GM12864 (cell line): ENCODE results near the gene PTGES3L.
"Not testable (repeated sequence)": the region's sequence is repeated elsewhere in the genome, so short reads cannot be mapped to it uniquely, and the experiment has no call there.

Experiments used
- DNase-seq: peaks from one replicate; pipeline ENCODE4 v3.0.0-alpha.2; 2011; ENCODE audit warnings: low read depth
- H3K4me3 ChIP-seq: 2 replicates; pipeline ENCODE4 v1.5.1; 2011; ENCODE audit warnings: mild to moderate bottlenecking, low read depth, low read length, control low read depth
- TF ChIP-seq, protein P1 (sequence below): IDR thresholded peaks from 2 replicates; pipeline ENCODE4 v1.5.1; 2011; ENCODE audit warnings: low read depth, mild to moderate bottlenecking, moderate library complexity, low read length, control low read depth, inconsistent platforms; ENCODE audit errors: missing control alignments

PTGES3L gene

DNA sequence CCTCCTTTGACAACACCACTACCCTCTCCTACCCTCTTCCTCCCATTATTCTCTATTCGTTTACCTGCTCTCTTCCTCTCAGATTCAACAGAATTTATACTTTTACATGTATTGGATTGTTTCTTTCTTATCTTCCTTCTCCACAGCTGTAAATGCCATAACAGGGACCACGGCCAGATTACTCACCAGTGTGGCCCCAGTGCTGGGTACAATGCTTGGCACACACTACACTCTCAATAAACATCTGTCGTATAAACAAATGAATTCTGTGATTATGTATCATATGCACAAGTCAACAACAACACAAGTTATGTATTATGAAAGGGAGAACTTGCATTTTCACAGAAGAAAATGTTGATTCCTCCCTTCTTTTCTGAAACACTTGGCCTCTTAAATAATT lies 35.7 kb downstream of the PTGES3L start:
- H3K4me3 ChIP-seq = no peak overlapping the region
- DNase-seq = no peak
- TF ChIP-seq, protein P1, sequence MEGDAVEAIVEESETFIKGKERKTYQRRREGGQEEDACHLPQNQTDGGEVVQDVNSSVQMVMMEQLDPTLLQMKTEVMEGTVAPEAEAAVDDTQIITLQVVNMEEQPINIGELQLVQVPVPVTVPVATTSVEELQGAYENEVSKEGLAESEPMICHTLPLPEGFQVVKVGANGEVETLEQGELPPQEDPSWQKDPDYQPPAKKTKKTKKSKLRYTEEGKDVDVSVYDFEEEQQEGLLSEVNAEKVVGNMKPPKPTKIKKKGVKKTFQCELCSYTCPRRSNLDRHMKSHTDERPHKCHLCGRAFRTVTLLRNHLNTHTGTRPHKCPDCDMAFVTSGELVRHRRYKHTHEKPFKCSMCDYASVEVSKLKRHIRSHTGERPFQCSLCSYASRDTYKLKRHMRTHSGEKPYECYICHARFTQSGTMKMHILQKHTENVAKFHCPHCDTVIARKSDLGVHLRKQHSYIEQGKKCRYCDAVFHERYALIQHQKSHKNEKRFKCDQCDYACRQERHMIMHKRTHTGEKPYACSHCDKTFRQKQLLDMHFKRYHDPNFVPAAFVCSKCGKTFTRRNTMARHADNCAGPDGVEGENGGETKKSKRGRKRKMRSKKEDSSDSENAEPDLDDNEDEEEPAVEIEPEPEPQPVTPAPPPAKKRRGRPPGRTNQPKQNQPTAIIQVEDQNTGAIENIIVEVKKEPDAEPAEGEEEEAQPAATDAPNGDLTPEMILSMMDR = no peak

DNA sequence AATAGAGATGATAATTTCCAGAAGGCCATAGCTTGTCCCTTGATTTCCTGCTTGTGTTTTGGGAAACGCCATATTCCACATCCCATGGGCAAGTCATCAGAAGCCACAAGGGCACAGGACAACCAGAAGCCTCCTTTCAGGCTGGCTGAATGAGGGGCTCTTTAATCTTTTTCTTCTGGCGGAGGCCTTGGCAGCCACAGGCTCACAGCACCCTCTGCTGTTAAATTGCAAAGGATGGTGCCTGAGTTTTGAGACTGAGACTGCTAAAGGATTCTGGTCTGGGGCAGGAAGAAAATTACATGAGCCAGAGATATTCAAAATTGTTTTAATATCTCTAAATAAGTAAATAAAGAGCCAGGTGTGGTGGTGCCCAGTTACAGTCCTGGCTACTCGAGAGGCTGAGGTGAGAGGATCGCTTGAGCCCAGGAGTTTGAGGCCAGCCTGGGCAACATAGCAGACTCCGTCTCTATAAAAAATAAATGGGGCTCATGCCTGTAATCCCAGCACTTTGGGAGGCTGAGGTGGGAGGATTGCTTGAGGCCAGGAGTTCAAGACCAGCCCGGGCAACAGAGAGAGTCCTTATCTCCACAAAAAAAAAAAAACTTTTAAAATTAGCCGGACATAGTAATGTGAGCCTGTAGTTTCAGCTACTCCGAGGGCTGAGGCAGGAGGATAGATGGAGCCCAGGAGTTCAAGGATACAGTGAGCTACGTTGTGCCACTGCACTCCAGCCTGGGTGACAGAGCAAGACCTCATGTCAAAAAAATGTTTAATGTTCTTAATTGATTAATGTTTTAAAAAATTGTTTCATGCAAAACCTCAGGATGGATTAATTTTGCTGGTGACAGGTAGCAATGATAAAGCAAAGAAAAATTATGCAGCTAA lies 41.9 kb downstream of the PTGES3L start:
- TF ChIP-seq, protein P1 = peak; percentile 63
- no peak overlapping the region for H3K4me3 ChIP-seq
- DNase-seq = no peak

DNA sequence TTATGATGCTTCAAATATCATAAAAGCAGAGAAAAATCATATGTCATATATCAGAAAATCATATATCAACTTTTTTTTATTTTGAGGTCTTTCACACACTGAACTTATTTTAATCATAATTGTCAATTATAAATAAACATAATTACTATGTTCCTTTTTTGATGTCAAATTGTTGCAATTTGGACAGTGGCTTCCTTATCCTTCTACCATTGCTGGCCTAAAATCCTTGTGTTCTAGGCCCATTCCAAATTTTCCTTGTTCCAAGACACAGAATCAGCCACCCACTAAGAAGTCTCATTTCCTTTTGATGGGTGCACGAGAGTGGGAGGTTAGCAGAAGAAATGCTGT lies 50.4 kb downstream of the PTGES3L start:
- DNase-seq = no peak
- TF ChIP-seq, protein P1 = no peak

DNA sequence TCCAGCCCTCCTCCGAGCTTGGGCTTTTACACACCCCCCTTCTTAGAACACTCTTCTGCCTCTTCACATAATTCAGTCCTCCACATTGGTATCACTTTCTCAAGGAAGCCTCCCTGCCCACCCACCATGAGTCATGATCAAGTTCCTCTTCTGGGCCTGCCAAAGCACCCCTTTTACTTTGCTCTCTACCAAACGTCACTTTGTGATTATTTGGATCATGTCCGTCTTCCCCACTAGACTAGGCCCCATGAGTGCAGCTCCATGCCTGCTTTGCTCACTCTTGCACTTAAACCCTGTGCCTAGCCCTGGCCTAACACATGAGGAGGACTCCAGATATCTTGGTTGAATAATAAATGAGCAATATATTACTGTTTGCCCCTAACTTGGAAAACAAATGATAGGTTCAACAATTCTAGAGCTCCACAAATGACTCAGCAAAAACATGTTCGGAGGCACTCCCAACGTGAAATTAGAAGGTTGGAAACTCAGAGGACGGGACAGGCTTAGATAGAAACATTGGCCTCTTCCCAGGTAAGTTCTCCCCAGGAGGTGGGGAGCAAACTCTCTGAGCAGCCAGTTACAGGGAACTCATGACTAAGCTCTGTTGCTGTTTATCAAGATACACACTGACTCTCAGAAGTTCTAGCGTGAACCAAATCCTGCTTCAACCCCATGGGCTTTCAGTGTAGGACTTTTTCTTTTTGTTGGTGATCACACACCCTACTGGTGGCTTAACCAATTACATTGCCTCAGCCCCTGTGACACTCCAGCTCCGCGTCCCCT lies 51.0 kb downstream of the PTGES3L start:
- H3K4me3 ChIP-seq = no peak overlapping the region
- peak; percentile 55 for DNase-seq

More for the DNA sequence above, 50.4 kb downstream of the PTGES3L start:
- H3K4me3 ChIP-seq = no peak overlapping the region

DNA sequence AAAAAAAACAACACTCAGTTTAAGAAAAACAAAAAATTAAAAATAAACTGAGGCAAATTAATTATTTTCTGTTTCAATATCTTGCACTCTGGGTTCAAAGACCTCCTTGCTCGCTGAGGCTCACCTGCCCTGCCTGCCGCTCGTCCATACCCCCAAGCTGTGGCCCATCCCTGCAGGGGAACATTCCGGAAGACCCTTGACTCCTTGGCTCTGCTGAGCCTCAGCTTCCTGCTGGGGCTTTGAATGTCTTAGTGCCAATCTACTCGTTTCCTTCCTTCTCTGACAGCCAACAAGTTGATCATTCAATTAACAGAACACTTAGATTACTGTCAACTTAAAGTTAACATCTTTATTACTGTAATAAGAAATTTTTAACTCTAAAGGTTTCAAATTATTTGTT lies 55.0 kb downstream of the PTGES3L start:
- TF ChIP-seq, protein P1 = no peak
- H3K4me3 ChIP-seq = no peak overlapping the region
- DNase-seq = no peak

More for the DNA sequence above, 51.0 kb downstream of the PTGES3L start:
- TF ChIP-seq, protein P1 = peak; percentile 64

DNA sequence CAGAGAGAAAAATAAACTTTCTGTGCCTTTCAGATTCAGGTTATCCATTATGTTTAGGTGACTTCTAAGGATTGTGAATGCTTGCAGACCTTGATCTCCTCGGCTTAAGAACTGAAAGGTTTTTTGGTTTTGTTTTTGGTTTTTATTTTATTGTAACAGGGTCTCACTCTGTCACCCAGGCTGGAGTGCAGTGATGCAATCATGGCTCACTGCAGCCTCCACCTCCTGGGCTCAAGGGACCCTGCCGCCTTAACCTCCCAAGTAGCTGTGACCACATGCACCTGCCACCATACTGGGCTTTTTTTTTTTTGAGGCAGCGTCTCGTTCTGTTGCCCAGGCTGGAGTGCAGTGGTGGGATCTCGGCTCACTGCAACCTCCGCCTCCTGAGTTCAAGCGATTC lies 56.4 kb downstream of the PTGES3L start:
- DNase-seq, H3K4me3 ChIP-seq: not testable (repeated sequence)

DNA sequence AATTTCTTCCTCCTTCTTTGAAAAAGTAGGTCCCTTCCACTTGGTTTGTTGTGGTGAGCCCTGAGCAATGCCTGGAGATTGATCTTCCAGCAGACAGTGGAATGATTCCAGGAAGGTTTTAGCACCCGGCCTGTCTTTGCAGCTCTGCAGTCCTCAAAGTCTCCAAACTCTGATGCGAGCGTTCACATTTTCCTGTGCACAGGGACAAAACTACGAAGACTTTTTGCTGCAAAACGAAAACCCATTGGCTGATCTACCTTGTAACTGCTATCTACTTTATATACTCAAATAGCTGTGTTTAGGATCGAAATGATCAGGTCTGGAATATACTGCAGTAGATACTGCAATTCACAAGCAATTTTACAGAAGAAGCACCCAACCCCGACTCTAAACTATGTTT lies 57.6 kb downstream of the PTGES3L start:
- H3K4me3 ChIP-seq = no peak overlapping the region
- DNase-seq = no peak
- TF ChIP-seq, protein P1 = no peak
